AG09319 (cell line): ENCODE results near the gene CD276.

Experiments
- DNase-seq: peaks from one replicate; pipeline ENCODE4 v3.0.0-alpha.2; 2010; ENCODE audit warnings: low read depth; ENCODE audit errors: extremely low read depth
- CTCF ChIP-seq: IDR thresholded peaks from 2 replicates; pipeline ENCODE4 v1.5.1; 2011; ENCODE audit warnings: low read depth, mild to moderate bottlenecking, inconsistent platforms, low read length, moderate library complexity

The CD276 gene

DNA sequence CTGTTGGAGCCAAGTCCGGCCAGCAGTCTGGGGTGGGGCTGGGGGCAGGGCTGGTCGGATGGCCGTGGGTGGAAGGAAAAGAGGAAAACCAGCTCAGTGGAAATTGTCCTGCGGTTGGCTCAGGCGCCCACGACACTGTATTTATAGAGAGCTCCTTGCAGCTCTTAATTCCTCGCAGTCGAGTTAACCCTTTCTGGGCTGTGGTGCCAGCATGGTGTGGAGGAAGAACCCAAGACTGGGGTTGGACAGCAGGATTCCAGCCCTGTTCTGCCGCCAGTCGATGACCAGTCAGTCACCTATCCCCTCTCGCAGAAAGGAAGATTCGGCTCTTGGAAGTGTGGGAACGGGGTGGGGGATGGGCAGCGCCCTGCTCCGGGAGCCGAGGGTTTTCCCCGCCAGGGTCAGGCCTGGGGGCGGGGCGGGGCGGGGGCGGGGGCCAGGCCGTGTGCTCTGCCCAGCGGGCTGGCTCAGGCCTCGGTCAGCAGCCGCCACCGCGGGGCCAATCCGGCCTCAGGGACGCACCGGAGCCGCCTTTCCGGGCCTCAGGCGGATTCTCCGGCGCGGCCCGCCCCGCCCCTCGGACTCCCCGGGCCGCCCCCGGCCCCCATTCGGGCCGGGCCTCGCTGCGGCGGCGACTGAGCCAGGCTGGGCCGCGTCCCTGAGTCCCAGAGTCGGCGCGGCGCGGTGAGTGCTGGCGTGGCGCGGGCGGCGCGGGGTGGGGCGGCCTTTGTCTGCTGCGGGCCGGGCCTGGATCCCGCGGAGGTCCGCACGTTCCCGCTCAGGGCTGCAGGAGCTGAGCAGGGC, at the start of gene CD276:
TSS of gene CD276 (plus strand) at position 607 of the 804 bp plus-strand sequence. CDS start 15,257 bp downstream, outside the sequence.
- peak; percentile 44 for DNase-seq
- no peak; the same call in 1 of the 2 replicates for TF ChIP-seq CTCF

GRCh38 chr15:73637527-73637926, 46.7 kb upstream of the CD276 start:
- DNase-seq = no peak
- no peak for TF ChIP-seq CTCF

DNA sequence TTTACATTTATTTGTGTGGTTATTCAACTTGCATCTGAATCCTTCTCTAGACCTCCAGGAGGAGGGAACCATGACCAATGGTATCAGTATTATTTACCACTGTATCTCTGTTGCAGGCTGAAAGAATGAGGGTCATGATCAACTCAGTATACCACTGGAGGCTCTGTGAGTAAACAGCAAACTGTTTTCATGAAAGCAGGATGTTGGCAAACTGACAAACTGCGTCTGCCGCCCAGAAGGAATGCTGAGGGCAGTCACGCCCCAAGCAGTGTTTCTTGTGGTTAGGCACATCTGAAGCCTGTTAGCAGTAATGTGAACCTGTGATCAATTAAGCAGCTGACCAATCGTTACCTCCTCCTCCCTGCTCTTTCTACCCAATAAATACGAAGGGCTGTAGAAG, 44.7 kb upstream of the CD276 start:
- DNase-seq = peak; percentile 76

GRCh38 chr15:73647259-73648013, 36.7 kb upstream of the CD276 start:
- TF ChIP-seq CTCF = no peak
- no peak for DNase-seq

DNA sequence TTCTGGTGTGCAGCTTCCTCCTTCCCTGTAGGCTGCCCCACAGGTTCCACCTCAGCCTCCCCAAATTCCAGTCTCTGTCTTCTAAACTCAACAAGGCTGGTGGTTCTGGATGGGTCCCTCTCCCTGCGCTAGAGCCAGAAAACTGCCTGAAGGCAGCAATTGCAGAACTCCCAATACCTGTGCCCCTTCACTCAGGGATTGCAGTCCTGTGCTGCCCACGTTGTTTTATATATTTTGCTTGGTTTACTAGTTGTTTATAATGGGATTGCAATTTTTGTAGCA, 36.2 kb upstream of the CD276 start:
- no peak for TF ChIP-seq CTCF
- no peak for DNase-seq

DNA sequence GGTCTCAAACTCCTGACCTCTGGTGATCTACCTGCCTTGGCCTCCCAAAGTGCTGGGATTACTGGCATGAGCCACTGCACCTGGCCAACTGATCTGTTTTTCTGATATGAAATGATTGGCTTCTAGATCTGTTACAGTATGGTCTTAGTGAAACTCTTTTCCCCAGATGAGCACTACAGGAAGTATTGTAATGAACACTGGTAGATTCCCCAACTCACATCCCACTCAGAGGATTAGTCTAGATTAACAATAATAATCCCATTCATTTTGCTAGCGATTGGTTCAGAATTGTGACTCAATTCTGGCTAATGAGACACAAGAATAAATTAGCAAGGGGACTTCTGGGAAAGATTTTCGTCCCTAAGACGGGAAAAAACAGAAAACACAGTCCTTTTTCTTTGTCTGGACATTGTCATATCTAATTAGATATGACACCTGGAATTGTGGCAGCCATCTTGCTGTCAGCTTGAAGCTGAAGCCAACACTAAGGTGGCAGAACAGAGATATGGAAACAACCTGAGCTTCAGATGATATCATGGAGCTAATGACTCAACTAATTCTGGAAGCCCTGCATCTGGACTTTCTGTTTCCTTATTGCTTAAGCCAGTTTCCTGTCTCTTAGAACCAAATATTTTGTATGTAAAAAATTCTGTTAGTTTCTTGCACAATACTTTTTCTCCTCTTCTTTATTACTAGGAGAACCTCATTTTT, 33.6 kb upstream of the CD276 start:
- DNase-seq = no peak
- TF ChIP-seq CTCF = no peak

- no peak for TF ChIP-seq CTCF
- DNase-seq = no peak
These were observed 29.5 kb upstream of the CD276 start for GRCh38 chr15:73654659-73655058.
